Erythroblast (primary cell): ENCODE measurements around the gene KLF7.

ENCODE experiments used
- DNase-seq, 2 experiments: peaks; one replicate each; lab custom pipeline; 2025; lab: John Stamatoyannopoulos, UW
- GATA1 ChIP-seq: IDR thresholded peaks from 2 replicates; pipeline ENCODE4 v1.6.1; 2011; ENCODE audit warnings: low read depth, mild to moderate bottlenecking, control low read depth, low read length, moderate library complexity
- POLR2A ChIP-seq: IDR thresholded peaks from 2 replicates; pipeline ENCODE4 v1.6.1; 2011; ENCODE audit warnings: mild to moderate bottlenecking, low read length

KLF7 gene

GRCh38 chr2:207095963-207096362 lies 69.8 kb downstream of the KLF7 start:
- DNase-seq: no peak
- TF ChIP-seq GATA1: no peak
- no peak for TF ChIP-seq POLR2A

GRCh38 chr2:207093234-207093633 lies 72.5 kb downstream of the KLF7 start:
- no peak for DNase-seq
- TF ChIP-seq POLR2A (no peak), GATA1 (no peak)

GRCh38 chr2:207092818-207093217 lies 72.9 kb downstream of the KLF7 start:
- DNase-seq: no peak
- TF ChIP-seq POLR2A (no peak), GATA1 (no peak)

GRCh38 chr2:207091928-207092327 lies 73.8 kb downstream of the KLF7 start:
- TF ChIP-seq POLR2A (no peak), GATA1 (no peak)
- no peak for DNase-seq

DNA sequence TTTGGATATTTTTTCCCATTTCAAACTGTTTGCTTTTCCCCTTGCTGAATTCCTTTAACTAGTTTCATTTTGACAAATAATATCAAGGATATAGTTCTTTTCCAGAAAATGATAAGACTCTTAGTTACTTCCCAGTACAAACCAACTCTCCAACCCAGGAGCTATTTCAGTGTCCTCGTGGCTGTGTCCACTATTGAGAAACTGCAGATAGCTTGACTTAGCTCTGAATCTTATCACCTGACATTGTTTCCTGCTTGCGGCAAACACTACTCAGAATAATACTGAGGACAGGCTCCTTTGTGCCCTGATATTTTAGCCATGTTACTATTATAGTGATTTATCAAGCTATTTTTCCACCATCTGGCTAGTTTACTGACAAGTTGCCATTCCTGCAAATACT lies 74.6 kb downstream of the KLF7 start:
- no peak for DNase-seq

GRCh38 chr2:207090389-207090788 lies 75.4 kb downstream of the KLF7 start:
- DNase-seq: no peak

More for the DNA sequence above, 74.6 kb downstream of the KLF7 start:
- TF ChIP-seq POLR2A (no peak), GATA1 (no peak)

DNA sequence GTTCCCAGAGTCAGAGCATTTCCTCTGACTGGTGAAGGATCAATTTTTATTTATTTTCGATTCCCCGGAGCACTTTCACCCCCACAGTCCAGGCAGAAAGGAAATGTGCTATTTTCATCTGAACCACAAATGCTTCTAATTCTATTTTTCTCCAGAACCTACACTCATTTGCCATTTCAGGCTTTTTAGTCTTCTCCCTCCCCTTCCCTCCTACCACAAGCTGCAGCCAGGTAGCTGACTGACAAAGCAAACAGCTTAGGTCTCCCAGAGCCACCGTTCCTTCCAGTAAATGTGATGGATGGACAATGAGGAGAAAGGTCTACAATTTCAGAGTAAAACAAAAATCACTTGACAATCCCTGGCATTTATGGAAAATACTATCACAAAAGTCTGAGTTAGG lies 76.9 kb downstream of the KLF7 start:
- no peak for DNase-seq
- TF ChIP-seq POLR2A: no peak
- no peak for TF ChIP-seq GATA1

More at GRCh38 chr2:207090389-207090788, 75.4 kb downstream of the KLF7 start:
- no peak for TF ChIP-seq POLR2A
- no peak for TF ChIP-seq GATA1

- no peak for DNase-seq
- no peak for TF ChIP-seq GATA1
- no peak for TF ChIP-seq POLR2A
Observed at GRCh38 chr2:207088276-207088675, 77.5 kb downstream of the KLF7 start.

DNA sequence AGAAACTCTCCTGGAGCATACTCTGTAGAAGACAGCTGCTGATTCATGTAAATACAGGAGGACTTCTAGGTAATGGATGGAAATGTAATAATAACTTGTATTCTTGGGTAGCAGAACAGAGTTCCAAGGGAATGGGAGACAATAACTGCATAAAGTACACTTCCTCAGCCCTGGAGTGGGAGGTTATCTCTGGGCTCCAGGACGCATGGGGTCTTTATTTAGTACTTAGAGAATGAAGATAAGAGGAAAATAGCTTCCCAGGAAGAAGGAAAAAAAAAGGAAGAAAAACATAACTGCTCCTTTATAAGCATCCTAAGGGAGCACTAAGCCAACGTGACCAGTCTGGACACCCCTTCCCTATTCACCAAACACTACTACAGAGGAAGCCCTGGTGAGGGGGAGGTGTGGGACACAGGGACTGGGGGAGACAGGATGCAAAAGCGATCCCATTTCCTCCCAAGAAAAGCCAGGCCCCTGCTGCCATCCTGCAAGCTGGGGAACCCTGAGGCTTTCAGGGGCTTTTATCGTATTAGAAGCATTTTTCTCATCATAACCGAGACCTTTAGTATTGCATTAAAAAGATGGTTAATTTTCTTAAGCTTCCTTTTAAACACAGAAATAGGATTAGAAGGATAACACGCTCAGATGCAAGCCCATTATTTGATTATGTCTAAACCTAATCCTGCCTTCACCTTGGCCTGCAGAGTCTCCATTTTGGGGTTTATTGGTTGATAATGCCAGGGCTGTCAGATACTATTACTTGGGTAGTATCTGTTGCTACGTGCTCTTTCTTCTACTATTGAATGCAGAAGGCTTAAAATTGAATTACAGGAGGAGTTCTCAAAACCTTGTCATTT lies 78.5 kb downstream of the KLF7 start:
- no peak for DNase-seq
- no peak for TF ChIP-seq GATA1
- TF ChIP-seq POLR2A: no peak

DNA sequence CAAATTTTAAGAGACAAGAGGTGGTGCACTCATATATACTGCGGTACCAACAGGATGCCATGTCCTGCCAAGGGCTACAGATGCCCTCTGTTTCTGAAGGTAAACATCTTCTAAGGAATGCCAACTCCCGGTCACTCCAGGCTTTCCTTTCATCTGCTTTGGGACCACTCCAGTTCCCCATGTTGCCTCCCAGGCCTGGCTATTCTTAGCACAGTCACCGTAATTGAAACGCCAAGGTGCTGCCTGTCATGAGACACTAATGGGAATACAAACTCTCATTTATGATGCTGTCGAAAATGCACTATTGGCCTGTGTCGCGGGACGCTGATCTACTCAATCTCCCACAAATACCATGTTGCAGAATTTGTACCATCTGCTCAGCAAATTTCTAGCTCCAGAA lies 79.6 kb downstream of the KLF7 start:
- no peak for TF ChIP-seq POLR2A
- no peak for TF ChIP-seq GATA1
- DNase-seq: no peak

DNA sequence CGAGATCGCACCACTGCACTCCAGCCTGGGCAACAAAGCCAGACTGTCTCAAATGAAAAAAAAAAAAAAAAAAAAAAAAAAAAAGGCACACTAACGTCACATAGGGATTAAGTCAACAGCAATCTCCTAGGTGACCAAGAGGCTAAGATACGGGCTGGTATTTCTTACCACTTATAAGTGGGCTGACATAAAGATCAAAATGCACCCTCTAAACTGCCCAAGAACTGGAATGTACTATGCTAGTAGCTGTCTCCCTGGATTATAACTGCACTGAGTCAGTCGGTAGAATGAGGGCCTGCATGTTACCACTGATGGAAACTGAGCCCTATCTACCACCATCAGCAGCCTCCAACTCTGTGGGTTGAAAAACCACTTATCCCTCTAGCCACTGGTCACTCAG lies 80.6 kb downstream of the KLF7 start:
- TF ChIP-seq GATA1 (no peak), POLR2A (no peak)
- DNase-seq: no peak

GRCh38 chr2:207083361-207084110 lies 82.2 kb downstream of the KLF7 start:
- DNase-seq: no peak

DNA sequence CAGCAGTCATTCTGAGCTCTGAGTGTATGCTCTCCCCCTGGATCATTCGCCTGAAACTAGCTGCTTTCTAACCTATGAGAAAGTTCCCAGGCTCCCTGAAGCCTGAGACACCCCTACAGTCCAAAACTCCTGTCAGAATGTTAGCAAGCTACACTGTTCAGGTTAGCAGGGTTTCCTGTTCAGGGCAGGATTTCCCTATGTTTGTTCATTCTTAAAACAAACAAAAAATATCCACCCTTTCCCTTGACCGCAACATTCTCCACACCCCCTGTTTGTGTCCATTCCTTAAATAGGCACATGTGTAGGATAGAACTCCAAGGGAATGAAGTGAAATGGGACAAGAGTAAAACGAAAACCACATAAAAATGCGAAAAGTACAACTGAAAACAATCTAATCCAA lies 83.1 kb downstream of the KLF7 start:
- no peak for DNase-seq
- no peak for TF ChIP-seq GATA1
- TF ChIP-seq POLR2A: no peak

More at GRCh38 chr2:207083361-207084110, 82.2 kb downstream of the KLF7 start:
- no peak for TF ChIP-seq POLR2A
- TF ChIP-seq GATA1: no peak

DNA sequence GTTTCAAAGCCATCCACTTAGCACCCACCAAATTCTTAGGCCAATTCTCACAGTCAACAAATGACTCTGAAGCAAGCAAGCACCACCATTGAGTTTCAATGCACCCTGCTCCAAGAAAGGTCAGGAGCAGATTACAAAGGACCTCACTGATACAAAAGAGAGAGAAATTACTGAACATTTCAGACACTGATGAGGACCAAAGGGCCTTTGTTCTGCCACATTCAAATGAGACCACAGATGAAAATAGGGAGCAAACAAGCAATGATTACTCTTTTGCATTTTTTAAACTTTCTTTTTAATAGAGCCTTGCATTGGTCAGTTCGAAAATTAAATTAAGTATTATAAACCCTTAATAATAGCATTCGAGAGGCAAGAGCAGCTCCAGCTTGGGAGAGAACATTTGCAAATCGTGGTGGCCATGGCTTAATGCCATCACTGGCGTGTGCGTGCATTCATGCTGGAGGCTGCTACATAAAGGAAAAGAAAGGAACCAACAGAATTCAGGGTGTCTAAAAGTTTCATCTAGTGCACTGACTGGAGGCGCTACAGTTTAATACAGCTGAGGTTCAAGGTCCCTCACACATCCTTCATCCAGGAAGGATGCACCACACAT lies 87.5 kb downstream of the KLF7 start:
- DNase-seq: no peak

More for the DNA sequence above, 87.5 kb downstream of the KLF7 start:
- TF ChIP-seq GATA1 (no peak), POLR2A (no peak)
